ENCODE measurements around the gene ARMC5.

- TF ChIP-seq CTCF (IDR thresholded peaks at IDR 0.05), result no peak
- no peak for TF ChIP-seq POLR2A (IDR thresholded peaks at IDR 0.05)
Measured at GRCh38 chr16:31461201-31461920, 2.1 kb downstream of the ARMC5 start.
